Measurements from ENCODE around the gene SMARCD3.

- TF ChIP-seq POLR2A (IDR thresholded peaks at IDR 0.05), result no peak
- TF ChIP-seq, protein P1, sequence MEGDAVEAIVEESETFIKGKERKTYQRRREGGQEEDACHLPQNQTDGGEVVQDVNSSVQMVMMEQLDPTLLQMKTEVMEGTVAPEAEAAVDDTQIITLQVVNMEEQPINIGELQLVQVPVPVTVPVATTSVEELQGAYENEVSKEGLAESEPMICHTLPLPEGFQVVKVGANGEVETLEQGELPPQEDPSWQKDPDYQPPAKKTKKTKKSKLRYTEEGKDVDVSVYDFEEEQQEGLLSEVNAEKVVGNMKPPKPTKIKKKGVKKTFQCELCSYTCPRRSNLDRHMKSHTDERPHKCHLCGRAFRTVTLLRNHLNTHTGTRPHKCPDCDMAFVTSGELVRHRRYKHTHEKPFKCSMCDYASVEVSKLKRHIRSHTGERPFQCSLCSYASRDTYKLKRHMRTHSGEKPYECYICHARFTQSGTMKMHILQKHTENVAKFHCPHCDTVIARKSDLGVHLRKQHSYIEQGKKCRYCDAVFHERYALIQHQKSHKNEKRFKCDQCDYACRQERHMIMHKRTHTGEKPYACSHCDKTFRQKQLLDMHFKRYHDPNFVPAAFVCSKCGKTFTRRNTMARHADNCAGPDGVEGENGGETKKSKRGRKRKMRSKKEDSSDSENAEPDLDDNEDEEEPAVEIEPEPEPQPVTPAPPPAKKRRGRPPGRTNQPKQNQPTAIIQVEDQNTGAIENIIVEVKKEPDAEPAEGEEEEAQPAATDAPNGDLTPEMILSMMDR (IDR thresholded peaks at IDR 0.05), result no peak
Measured at GRCh38 chr7:151202836-151203235, 45.7 kb downstream of the SMARCD3 start.

Measured in testis (tissue), 2 donors.